ENCODE results near the gene RPS2. TPM values are rescaled to one million over a fixed set of nuclear protein-coding genes. Genes with fewer than 3 reads are reported as not detected.

Gene RPS2
- total and polyA plus RNA-seq, 2 donors, result 2,266 to 2,485 TPM

Other genes with a start within 250 kb of the RPS2 start
- 34.7 TPM for gene NME3, start 193.3 kb downstream of the RPS2 start, total RNA-seq
- 163 TPM for gene NME3, start 193.3 kb downstream of the RPS2 start, polyA plus RNA-seq
- gene EME2, start 192.0 kb downstream of the RPS2 start, total RNA-seq, result 6.1 TPM
- gene EME2, start 192.0 kb downstream of the RPS2 start, polyA plus RNA-seq, result 13.1 TPM
- 103 TPM for gene MRPS34, start 191.7 kb downstream of the RPS2 start, total RNA-seq
- 101 TPM for gene MRPS34, start 191.7 kb downstream of the RPS2 start, polyA plus RNA-seq
- gene SPSB3, start 182.3 kb downstream of the RPS2 start, total RNA-seq, result 68.1 TPM
- gene SPSB3, start 182.3 kb downstream of the RPS2 start, polyA plus RNA-seq, result 282 TPM
- gene NUBP2, start 181.9 kb downstream of the RPS2 start, total RNA-seq, result 73.9 TPM
- 80.6 TPM for gene NUBP2, start 181.9 kb downstream of the RPS2 start, polyA plus RNA-seq
- gene IGFALS, start 171.1 kb downstream of the RPS2 start, total RNA-seq, result 4.0 TPM
- 1.9 TPM for gene IGFALS, start 171.1 kb downstream of the RPS2 start, polyA plus RNA-seq
- 51.6 TPM for gene HAGH, start 138.0 kb downstream of the RPS2 start, total RNA-seq
- 69.5 TPM for gene HAGH, start 138.0 kb downstream of the RPS2 start, polyA plus RNA-seq
- 22.5 TPM for gene FAHD1, start 137.6 kb downstream of the RPS2 start, total RNA-seq
- gene FAHD1, start 137.6 kb downstream of the RPS2 start, polyA plus RNA-seq, result 23.6 TPM
- 1.1 TPM for gene MEIOB, start 92.7 kb downstream of the RPS2 start, total RNA-seq
- 1.3 TPM for gene MEIOB, start 92.7 kb downstream of the RPS2 start, polyA plus RNA-seq
- 0.38 TPM for gene HS3ST6, start 46.4 kb downstream of the RPS2 start, total RNA-seq
- 1.3 TPM for gene HS3ST6, start 46.4 kb downstream of the RPS2 start, polyA plus RNA-seq
- 10.7 TPM for gene MSRB1, start 21.6 kb downstream of the RPS2 start, total RNA-seq
- 44.2 TPM for gene MSRB1, start 21.6 kb downstream of the RPS2 start, polyA plus RNA-seq
- gene RPL3L, start 10.1 kb downstream of the RPS2 start, total RNA-seq, result not detected
- gene RPL3L, start 10.1 kb downstream of the RPS2 start, polyA plus RNA-seq, result 0.66 TPM
- gene NDUFB10, start 5.3 kb downstream of the RPS2 start, total RNA-seq, result 103 TPM
- gene NDUFB10, start 5.3 kb downstream of the RPS2 start, polyA plus RNA-seq, result 129 TPM
- gene RNF151, start 2.0 kb upstream of the RPS2 start, total RNA-seq, result not detected
- 0.82 TPM for gene RNF151, start 2.0 kb upstream of the RPS2 start, polyA plus RNA-seq
- gene TBL3, start 7.2 kb upstream of the RPS2 start, total RNA-seq, result 28.4 TPM
- gene TBL3, start 7.2 kb upstream of the RPS2 start, polyA plus RNA-seq, result 52.3 TPM
- gene NOXO1, start 16.6 kb upstream of the RPS2 start, total RNA-seq, result 2.2 TPM
- gene NOXO1, start 16.6 kb upstream of the RPS2 start, polyA plus RNA-seq, result 5.7 TPM
- gene GFER, start 19.4 kb upstream of the RPS2 start, total RNA-seq, result 16.1 TPM
- gene GFER, start 19.4 kb upstream of the RPS2 start, polyA plus RNA-seq, result 28.0 TPM
- 1.2 TPM for gene SYNGR3, start 25.1 kb upstream of the RPS2 start, total RNA-seq
- 2.7 TPM for gene SYNGR3, start 25.1 kb upstream of the RPS2 start, polyA plus RNA-seq
- 5.7 TPM for gene ZNF598, start 45.0 kb upstream of the RPS2 start, total RNA-seq
- gene ZNF598, start 45.0 kb upstream of the RPS2 start, polyA plus RNA-seq, result 46.2 TPM
- 0.66 TPM for gene NPW, start 55.0 kb upstream of the RPS2 start, total RNA-seq
- gene NPW, start 55.0 kb upstream of the RPS2 start, polyA plus RNA-seq, result 1.2 TPM
- 6.3 TPM for gene NHERF2, start 62.1 kb upstream of the RPS2 start, total RNA-seq
- 23.4 TPM for gene NHERF2, start 62.1 kb upstream of the RPS2 start, polyA plus RNA-seq
- gene NTHL1, start 83.0 kb upstream of the RPS2 start, total RNA-seq, result 32.7 TPM
- 32.7 TPM for gene NTHL1, start 83.0 kb upstream of the RPS2 start, polyA plus RNA-seq
- 22.7 TPM for gene TSC2, start 83.2 kb upstream of the RPS2 start, total RNA-seq
- gene TSC2, start 83.2 kb upstream of the RPS2 start, polyA plus RNA-seq, result 61.8 TPM
- gene PKD1, start 171.1 kb upstream of the RPS2 start, total RNA-seq, result 13.4 TPM
- gene PKD1, start 171.1 kb upstream of the RPS2 start, polyA plus RNA-seq, result 35.3 TPM
- 0.28 TPM for gene RAB26, start 183.8 kb upstream of the RPS2 start, total RNA-seq
- gene RAB26, start 183.8 kb upstream of the RPS2 start, polyA plus RNA-seq, result 2.6 TPM
- gene TRAF7, start 191.0 kb upstream of the RPS2 start, total RNA-seq, result 22.3 TPM
- gene TRAF7, start 191.0 kb upstream of the RPS2 start, polyA plus RNA-seq, result 23.9 TPM
- 0.05 TPM for gene CASKIN1, start 231.8 kb upstream of the RPS2 start, total RNA-seq
- gene CASKIN1, start 231.8 kb upstream of the RPS2 start, polyA plus RNA-seq, result 0.48 TPM
- 20.3 TPM for gene MLST8, start 240.6 kb upstream of the RPS2 start, total RNA-seq
- gene MLST8, start 240.6 kb upstream of the RPS2 start, polyA plus RNA-seq, result 34.6 TPM
- gene BRICD5, start 246.0 kb upstream of the RPS2 start, total RNA-seq, result 4.0 TPM
- gene BRICD5, start 246.0 kb upstream of the RPS2 start, polyA plus RNA-seq, result 21.3 TPM